GM19043 (cell line): ENCODE measurements around the gene SIAH1.
"Not testable (repeated sequence)": the region's sequence is repeated elsewhere in the genome, so short reads cannot be mapped to it uniquely, and the experiment has no call there.

ENCODE experiments used
- ATAC-seq: cut with Tn5 transposase; IDR thresholded peaks from one replicate; pipeline ENCODE4 v1.9.1; 2021; ENCODE audit warnings: low read depth; ENCODE audit not compliant: unreplicated experiment

Gene SIAH1

GRCh38 chr16:48393485-48394354 is 8.5 kb upstream of the SIAH1 start:
- no peak for ATAC-seq

GRCh38 chr16:48392407-48392806 is 7.2 kb upstream of the SIAH1 start:
- no peak for ATAC-seq

GRCh38 chr16:48386559-48387312 is 1.5 kb upstream of the SIAH1 start:
- ATAC-seq = no peak

- peak; percentile 37 for ATAC-seq
These were observed 527 bp downstream of the SIAH1 start for GRCh38 chr16:48384520-48385252.

GRCh38 chr16:48383877-48384519 is 1.2 kb downstream of the SIAH1 start:
- no peak for ATAC-seq

GRCh38 chr16:48383009-48383876 is 2.0 kb downstream of the SIAH1 start:
- ATAC-seq = no peak

- no peak for ATAC-seq
These were observed 3.1 kb downstream of the SIAH1 start for GRCh38 chr16:48382131-48382530.

- ATAC-seq = no peak
These were observed 4.0 kb downstream of the SIAH1 start for GRCh38 chr16:48381201-48381600.

- no peak for ATAC-seq
These were observed 6.4 kb downstream of the SIAH1 start for GRCh38 chr16:48378836-48379235.

GRCh38 chr16:48378276-48378675 is 6.9 kb downstream of the SIAH1 start:
- no peak for ATAC-seq

GRCh38 chr16:48377301-48377700 is 7.9 kb downstream of the SIAH1 start:
- ATAC-seq = not testable (repeated sequence)

- ATAC-seq = no peak
These were observed 11.0 kb downstream of the SIAH1 start for GRCh38 chr16:48374255-48374654.

GRCh38 chr16:48373258-48374029 is 11.8 kb downstream of the SIAH1 start:
- ATAC-seq = no peak

- no peak for ATAC-seq
These were observed 12.5 kb downstream of the SIAH1 start for GRCh38 chr16:48372744-48373143.

- no peak for ATAC-seq
These were observed 13.8 kb downstream of the SIAH1 start for GRCh38 chr16:48371393-48371780.

- ATAC-seq = not testable (repeated sequence)
These were observed 14.4 kb downstream of the SIAH1 start for GRCh38 chr16:48370668-48371392.

- ATAC-seq = no peak
These were observed 15.0 kb downstream of the SIAH1 start for GRCh38 chr16:48370229-48370628.

- ATAC-seq = no peak
These were observed 15.4 kb downstream of the SIAH1 start for GRCh38 chr16:48369765-48370164.
